Measurements from ENCODE around the gene ZDHHC1.
"Not testable (repeated sequence)": the region's sequence is repeated elsewhere in the genome, so short reads cannot be mapped to it uniquely, and the experiment has no call there.

Gene ZDHHC1

GRCh38 chr16:67430504-67430976, 14.3 kb upstream of the ZDHHC1 start:
- DNase-seq, result no peak

DNA sequence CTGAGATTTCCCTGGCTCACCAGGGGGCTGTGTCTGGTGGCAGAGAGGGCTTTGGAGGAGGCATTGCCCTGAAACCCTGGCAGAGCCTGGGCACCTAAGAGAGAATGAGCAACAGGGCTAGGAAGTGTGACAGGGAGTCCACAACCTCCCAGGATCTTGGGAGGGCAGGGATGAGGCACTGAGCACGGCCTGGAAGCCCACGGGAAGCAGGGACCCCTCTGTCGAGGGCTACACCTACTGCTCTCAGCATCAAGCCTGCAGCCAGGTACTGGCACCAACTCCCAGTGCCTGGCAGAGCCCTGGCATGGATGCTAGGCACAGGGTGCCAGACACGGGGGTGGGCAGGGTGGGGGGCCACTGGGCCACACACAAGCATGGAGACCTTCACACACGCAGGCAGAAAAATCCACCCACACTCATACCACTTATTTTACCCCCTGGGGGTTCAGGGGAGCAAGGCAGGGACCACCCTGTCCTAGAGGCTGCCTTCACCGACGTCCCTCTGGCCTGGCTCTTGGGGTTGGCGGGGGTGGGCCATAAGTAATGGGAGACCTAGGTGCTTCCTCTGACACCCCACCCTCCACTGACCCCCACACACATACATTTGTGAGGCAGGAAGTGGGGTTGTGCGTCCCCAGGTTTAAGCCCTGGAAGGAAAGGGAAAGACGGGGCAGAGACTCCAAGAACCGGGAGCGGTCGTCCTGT, 13.7 kb upstream of the ZDHHC1 start:
- no peak for DNase-seq

GRCh38 chr16:67429053-67429798, 12.9 kb upstream of the ZDHHC1 start:
- no peak for DNase-seq

DNA sequence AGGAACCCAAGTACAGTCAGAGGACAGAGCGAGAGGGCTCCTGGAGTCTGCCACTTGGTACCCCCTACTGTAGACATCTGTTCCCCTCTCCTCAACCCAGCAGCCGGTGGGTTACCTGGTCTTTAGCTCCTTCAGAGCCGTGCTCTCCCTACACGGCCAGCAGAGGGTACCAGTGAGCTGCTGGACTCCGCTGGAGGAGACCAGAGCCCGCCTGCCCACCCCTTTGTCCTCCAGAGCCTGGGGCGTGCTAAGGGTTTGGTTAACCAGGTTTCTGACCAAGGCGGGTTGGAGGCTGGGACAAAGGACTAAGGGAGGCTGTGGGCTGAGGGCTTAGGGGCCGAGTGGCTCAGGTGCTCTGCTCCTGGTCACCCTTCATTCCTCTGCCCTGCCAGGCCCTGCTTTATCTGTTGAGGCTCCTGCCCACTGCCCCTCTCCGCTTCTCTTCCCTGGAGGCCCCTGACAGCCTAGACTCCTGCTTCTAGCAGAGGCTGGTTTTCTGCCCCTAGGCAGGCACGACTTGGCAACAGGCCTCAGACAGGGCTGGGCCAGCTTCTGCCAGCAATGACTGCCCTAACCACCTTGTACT, 12.0 kb upstream of the ZDHHC1 start:
- DNase-seq, result peak; percentile 37

GRCh38 chr16:67426950-67427349, 10.7 kb upstream of the ZDHHC1 start:
- no peak for DNase-seq

DNA sequence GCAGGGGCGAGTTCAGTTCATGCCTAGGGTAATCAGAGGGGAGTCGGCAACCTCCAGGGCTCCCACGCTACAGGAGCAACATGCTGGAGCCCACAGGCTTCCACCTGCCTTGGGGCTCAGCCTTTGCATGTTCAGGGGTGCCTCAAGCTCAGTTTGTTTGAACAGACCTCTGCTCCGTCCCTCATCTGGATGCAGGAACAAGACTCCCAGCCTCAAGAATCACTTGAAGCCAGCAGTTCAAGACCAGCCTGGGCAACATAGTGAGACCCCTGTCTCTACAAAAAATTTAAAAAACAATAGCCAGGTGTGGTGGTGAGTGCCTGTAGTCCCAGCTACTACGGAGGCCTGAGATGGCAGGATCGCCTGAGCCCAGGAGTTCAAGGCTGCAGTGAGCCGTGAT, 9.7 kb upstream of the ZDHHC1 start:
- no peak for DNase-seq

GRCh38 chr16:67425580-67425979, 9.3 kb upstream of the ZDHHC1 start:
- DNase-seq, result no peak

GRCh38 chr16:67425061-67425460, 8.8 kb upstream of the ZDHHC1 start:
- DNase-seq, result peak; percentile 79

DNA sequence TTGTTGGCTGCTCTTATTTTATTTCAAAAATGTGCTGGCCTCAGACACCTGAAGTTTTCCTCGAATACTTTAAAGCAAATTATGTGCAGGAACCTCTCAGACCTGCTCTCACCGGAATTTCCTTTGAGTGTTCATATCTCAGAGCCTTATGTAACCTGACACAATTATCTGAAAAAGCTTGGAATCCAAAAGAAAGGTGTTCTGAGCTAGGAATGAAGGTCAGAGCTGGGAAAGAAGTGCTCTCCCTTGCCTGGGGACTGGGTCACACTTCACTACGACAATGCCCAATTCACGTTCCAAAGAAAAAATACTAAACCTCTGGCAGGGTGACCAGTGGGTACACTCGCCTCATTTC, 8.0 kb upstream of the ZDHHC1 start:
- DNase-seq, result no peak

GRCh38 chr16:67423611-67424260, 7.5 kb upstream of the ZDHHC1 start:
- DNase-seq, result no peak

- no peak for DNase-seq
These were observed 6.7 kb upstream of the ZDHHC1 start for GRCh38 chr16:67423015-67423414.

- no peak for DNase-seq
These were observed 4.8 kb upstream of the ZDHHC1 start for GRCh38 chr16:67421030-67421429.

DNA sequence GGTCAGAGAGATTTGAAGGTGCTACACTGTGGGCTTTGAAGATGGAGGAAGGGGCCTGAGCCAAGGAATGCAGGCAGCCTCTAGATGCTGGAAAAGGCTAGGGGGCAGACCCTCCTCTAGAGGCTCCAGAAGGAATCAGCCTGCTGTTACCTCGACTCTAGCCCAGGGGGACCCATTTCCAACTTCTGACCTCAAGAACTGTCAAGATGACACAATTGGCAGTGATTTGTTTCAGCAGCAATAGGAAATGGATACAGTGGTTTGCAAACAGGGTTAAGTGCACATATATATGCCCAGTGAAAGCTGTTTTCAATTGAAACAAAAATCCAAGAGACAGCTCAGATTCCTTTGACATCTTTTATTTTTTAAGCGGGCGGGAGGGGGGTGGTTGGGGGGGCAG, 3.7 kb upstream of the ZDHHC1 start:
- peak; percentile 38 for DNase-seq

DNA sequence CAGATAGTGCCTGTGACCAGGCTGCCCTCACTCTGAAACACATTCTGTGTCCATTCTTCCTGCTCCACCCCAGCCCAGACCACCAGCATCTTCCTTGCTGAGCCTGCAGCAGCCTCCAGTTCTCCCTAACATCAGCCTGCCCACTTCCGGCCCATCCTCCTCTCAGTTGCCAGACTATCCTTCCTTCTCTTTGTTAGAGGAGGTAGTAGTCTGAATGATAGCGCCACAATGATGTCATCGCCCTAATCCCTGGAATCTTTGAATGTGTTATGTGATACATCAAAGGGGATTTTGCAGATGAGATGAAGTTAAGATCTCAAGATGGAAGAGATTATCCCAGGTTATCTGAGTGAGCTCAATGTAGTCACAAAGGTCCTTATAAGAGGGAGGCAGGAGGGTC, 3.2 kb upstream of the ZDHHC1 start:
- peak; percentile 61 for DNase-seq

GRCh38 chr16:67417333-67418061, 1.2 kb upstream of the ZDHHC1 start:
- no peak for DNase-seq

GRCh38 chr16:67415421-67415820, 856 bp downstream of the ZDHHC1 start:
- DNase-seq, result not testable (repeated sequence)

GRCh38 chr16:67413978-67414911, 2.0 kb downstream of the ZDHHC1 start:
- no peak for DNase-seq

- no peak for DNase-seq
These were observed 4.0 kb downstream of the ZDHHC1 start for GRCh38 chr16:67412294-67412693.

GRCh38 chr16:67411339-67411738, 4.9 kb downstream of the ZDHHC1 start:
- DNase-seq, result no peak

- DNase-seq, result no peak
These were observed 6.6 kb downstream of the ZDHHC1 start for GRCh38 chr16:67409631-67410030.

DNA sequence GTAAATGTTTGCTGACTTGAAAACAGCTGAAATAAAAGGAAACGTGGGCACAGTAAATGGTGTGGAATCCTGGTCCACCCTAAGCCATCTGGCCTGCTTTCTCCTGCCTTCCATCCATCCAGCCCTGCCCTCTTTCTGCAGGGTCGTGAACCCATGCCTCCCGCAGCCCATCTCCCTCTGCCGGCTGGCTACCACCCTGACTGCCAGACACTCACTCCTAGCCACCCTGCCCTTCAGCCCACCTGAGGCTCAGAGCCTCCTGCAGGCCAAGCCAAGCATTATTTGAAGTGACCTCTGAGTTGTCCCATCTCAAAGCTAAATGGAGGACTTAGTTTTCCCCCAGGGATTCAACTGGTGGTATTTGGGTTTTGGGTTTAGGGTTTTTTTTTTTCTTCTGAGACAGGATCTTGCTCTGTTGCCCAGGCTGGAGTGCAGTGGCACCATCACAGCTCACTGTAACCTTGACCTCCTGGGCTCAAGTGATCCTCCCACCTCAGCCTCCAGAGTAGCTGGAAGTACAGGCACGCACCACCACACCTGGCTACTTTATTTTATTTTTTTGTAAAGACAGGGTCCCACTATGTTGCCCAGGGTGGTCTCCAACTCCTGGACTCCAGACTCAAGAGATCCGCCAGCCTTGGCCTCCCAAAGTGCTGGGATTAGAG, 8.4 kb downstream of the ZDHHC1 start:
- no peak for DNase-seq

Data from fibroblast of skin of abdomen (primary cell).